HG02763 (cell line): Measurements from ENCODE around the gene TAS1R3.
"Not testable (repeated sequence)": the region's sequence is repeated elsewhere in the genome, so short reads cannot be mapped to it uniquely, and the experiment has no call there.

Source experiments
- ATAC-seq: cut with Tn5 transposase; IDR thresholded peaks from one replicate; pipeline ENCODE4 v1.9.1; 2021; ENCODE audit warnings: mild to moderate bottlenecking, moderate library complexity; ENCODE audit not compliant: unreplicated experiment

TAS1R3 gene

GRCh38 chr1:1307923-1308755 is 22.9 kb upstream of the TAS1R3 start, which contains the start of the genes ACAP3 and PUSL1:
Gene ACAP3, minus strand, starts transcription at chr1:1307930. Its CDS starts 115 bp downstream, at chr1:1307815.
Gene PUSL1, plus strand, starts transcription at chr1:1308597. Its CDS starts 47 bp downstream, at chr1:1308644.
- peak; percentile 56 for ATAC-seq

- ATAC-seq = peak; percentile 10
Measured at GRCh38 chr1:1308756-1309250, 22.3 kb upstream of the TAS1R3 start.

GRCh38 chr1:1309251-1310108 is 21.6 kb upstream of the TAS1R3 start:
- ATAC-seq = no peak

DNA sequence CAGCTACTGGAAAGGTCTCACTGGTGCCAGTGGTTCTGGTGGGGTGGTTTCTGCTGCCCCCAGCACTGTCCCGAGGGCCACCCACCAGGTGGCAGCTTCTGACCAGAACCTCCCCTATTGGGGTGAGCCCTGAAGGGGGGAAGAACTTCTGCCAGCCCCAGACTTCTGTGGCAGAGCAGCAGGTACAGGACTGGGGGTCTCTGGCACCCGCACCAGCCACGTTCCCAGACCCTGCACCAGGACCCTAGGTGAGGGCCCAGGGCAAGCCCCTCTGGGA is 21.0 kb upstream of the TAS1R3 start:
- no peak for ATAC-seq

DNA sequence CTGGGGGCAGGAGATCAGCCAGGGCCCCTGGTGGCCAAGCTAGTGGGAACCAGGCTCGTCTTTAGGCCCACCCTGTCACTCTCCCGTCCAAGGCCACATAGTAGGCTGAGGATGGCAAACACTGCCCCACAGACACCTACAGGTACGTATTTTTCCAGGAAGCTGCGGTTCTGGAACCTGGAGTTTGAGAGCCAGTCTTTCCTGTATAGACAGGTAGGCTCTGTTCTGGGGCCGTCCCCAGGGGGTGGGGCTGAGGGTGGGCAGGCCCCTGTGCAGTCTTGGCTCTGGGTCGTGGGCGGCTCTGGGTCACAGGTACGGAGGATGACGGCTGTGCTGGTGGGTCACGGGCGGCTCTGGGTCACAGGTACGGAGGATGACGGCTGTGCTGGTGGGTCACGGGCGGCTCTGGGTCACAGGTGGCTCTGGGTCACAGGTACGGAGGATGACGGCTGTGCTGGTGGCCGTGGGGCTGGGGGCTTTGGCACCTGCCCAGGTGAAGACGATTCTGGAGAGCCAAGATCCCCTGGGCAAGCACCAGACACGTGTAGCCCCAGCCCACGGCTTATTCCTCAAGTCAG is 20.5 kb upstream of the TAS1R3 start:
- ATAC-seq = no peak

GRCh38 chr1:1311107-1312104 is 19.7 kb upstream of the TAS1R3 start:
- no peak for ATAC-seq

DNA sequence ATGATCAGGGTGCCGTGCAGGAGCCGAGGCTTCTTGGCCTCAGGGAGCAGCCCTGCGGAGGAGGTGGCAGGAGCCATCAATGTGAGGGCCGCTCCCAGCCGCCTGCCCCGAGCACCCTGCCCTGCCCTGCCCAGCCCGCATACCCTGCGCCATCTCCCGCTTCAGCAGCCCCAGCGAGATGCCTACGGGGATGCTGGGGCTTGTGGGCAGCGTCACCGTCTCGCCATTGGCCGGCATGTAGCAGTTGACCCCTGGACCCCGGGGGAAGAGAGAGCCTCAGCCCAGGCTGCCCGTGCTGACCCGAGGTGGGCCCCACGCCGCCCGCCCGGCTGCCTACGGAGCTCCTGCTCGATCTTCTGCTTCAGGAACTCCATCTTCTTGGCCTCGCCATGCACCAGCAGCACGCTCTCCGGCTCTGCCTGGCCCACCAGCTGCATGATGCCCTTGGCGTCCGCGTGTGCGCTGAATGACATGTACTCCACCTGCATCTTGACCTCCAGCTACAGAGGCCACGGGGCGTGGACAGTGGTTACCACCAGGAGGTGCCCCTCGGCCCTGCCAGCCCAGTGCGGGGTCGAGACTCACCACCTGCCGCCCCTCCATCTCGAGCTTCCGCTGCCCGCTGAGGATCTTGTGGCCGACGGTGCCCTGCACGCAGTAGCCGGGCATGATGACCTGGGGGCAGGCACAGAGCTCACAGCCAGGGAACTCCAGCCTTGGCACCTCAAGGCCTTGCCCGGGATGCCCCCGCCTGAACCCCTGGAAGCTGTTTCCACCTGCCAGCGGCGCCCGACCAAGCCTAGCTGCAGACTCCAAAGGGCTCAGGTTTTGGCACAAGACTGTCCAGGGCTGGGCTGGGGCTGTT is 18.4 kb upstream of the TAS1R3 start:
- no peak for ATAC-seq

- no peak for ATAC-seq
Measured at GRCh38 chr1:1313500-1314236, 17.4 kb upstream of the TAS1R3 start.

GRCh38 chr1:1314237-1314586 is 16.9 kb upstream of the TAS1R3 start:
- no peak for ATAC-seq

- no peak for ATAC-seq
Measured at GRCh38 chr1:1314678-1315335, 16.3 kb upstream of the TAS1R3 start.

- no peak for ATAC-seq
Measured at GRCh38 chr1:1315435-1315954, 15.6 kb upstream of the TAS1R3 start.

DNA sequence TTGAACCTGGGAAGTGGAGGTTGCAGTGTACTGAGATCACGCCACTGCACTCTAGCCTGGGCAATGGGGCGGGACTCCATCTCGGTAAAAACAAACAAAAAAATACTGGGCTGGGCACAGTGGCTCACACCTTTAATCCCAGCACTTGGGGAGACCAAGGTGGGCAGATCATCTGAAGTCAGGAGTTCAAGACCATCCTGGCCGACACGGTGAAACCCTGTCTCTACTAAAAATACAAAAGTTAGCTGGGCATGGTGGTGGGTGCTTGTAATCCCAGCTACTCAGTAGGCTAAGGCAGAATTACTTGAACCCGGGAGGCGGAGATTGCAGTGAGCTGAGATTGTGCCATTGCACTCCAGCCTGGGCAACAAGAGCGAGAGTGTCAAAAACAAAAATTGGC is 14.9 kb upstream of the TAS1R3 start:
- ATAC-seq = not testable (repeated sequence)

- no peak for ATAC-seq
Measured at GRCh38 chr1:1317420-1317819, 13.7 kb upstream of the TAS1R3 start.

DNA sequence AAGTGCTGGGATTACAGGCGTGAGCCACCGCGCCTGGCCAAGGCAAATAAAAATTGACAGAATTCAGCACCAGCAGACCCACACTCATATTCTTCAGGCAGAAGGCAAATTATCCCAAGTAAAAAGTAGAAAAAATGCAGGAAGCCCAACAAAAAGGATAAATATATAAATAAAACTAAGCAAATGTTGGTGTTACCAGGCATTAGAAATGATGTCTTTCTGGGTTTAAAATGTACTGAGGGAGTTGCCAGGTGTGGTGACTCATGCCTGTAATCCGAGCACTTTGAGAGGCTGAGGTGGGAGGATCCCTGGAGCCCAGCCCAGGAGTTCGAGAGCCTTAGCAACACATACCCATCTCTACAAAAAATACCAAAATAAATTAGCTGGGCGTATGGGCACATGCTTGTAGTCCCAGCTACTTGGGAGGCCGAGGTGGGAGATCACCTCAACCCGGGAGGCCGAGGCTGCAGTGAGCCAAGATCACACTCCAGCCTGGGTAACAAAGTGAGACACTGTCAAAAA is 12.9 kb upstream of the TAS1R3 start:
- no peak for ATAC-seq

GRCh38 chr1:1318777-1319645 is 12.1 kb upstream of the TAS1R3 start:
- no peak for ATAC-seq

DNA sequence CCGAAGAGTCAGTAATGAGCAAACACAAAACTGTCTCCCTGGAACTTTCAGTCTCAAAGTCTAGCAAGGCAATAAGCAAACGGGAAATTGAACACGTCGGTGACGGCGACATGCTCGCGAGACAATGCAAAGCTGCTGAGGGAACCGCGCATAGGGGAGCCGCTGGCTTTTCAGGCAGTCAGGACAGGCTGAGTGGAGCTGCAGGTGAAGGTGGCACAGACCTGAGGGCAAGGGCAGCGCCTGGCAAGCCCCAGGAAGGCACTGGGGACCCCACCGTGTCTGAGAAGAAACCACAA is 11.5 kb upstream of the TAS1R3 start:
- no peak for ATAC-seq
